OCI-LY1 (cell line): Measurements from ENCODE around the gene CNTROB.

Source experiments
- H2AFZ ChIP-seq: fragments of 200-600 bp; sonication (generic), shearing (Covaris generic); 2 replicates; pipeline ENCODE4 v1.6.0; 2014; ENCODE audit warnings: antibody characterized with exemption, mild to moderate bottlenecking, low read length
- H3F3A ChIP-seq: fragments of 200-600 bp; sonication (generic), shearing (Covaris generic); 2 replicates; pipeline ENCODE4 v1.6.0; 2014; ENCODE audit warnings: mild to moderate bottlenecking, antibody characterized with exemption, low read length, moderate library complexity; ENCODE audit not compliant: insufficient read depth
- H3K27ac ChIP-seq: fragments of 200-600 bp; sonication (generic); 2 replicates; pipeline ENCODE4 v1.5.1; 2014; ENCODE audit warnings: low read length, mixed run types, mild to moderate bottlenecking, low read depth; ENCODE audit not compliant: poor library complexity, severe bottlenecking
- H3K27me3 ChIP-seq: fragments of 200-600 bp; sonication (generic); 2 replicates; pipeline ENCODE4 v1.6.0; 2014; ENCODE audit warnings: antibody characterized with exemption, mild to moderate bottlenecking, low read length, moderate library complexity; ENCODE audit not compliant: insufficient read depth
- H3K36me3 ChIP-seq: fragments of 200-600 bp; sonication (generic); 2 replicates; pipeline ENCODE4 v1.6.1; 2014; ENCODE audit warnings: mild to moderate bottlenecking, antibody characterized with exemption, low read length, moderate library complexity, mixed read lengths; ENCODE audit not compliant: insufficient read depth
- H3K4me1 ChIP-seq: fragments of 200-600 bp; sonication (generic); 2 replicates; pipeline ENCODE4 v1.5.1; 2014; ENCODE audit warnings: mild to moderate bottlenecking, low read length, moderate library complexity; ENCODE audit not compliant: insufficient read depth, severe bottlenecking
- H3K4me2 ChIP-seq: fragments of 200-600 bp; sonication (generic), shearing (Covaris generic); 2 replicates; pipeline ENCODE4 v1.6.1; 2014; ENCODE audit warnings: low read length
- H3K4me3 ChIP-seq: fragments of 200-600 bp; sonication (generic); 2 replicates; pipeline ENCODE4 v1.5.1; 2014; ENCODE audit warnings: low read length, low read depth, mild to moderate bottlenecking, mixed read lengths; ENCODE audit not compliant: poor library complexity, severe bottlenecking
- H3K79me2 ChIP-seq: fragments of 200-600 bp; shearing (Covaris generic); 2 replicates; pipeline ENCODE4 v1.6.1; 2016; ENCODE audit warnings: mixed run types, low read length, mixed read lengths; ENCODE audit not compliant: insufficient read depth
- H3K9ac ChIP-seq: fragments of 200-600 bp; sonication (generic), shearing (Covaris generic); 2 replicates; pipeline ENCODE4 v1.6.1; 2014; ENCODE audit warnings: mild to moderate bottlenecking, low read length, mixed read lengths
- H3K9me2 ChIP-seq: fragments of 200-600 bp; sonication (generic), shearing (Covaris generic); 2 replicates; pipeline ENCODE4 v1.6.1; 2014; ENCODE audit warnings: low read depth, mild to moderate bottlenecking, low read length, mixed read lengths
- H3K9me3 ChIP-seq: fragments of 200-600 bp; shearing (Covaris generic); 2 replicates; pipeline ENCODE4 v1.6.1; 2014; ENCODE audit warnings: low read length, mixed read lengths
- H4K20me1 ChIP-seq: fragments of 200-600 bp; sonication (generic), shearing (Covaris generic); 2 replicates; pipeline ENCODE4 v1.6.0; 2016; ENCODE audit warnings: mild to moderate bottlenecking, low read length; ENCODE audit not compliant: insufficient read depth
- EZH2 ChIP-seq: fragments of 200-600 bp; sonication (generic), shearing (Covaris generic); IDR thresholded peaks from 2 replicates; pipeline ENCODE4 v1.8.0; 2017; ENCODE audit warnings: borderline replicate concordance, mixed run types, mild to moderate bottlenecking, antibody characterized with exemption, low read length, moderate library complexity, mixed read lengths
- TF ChIP-seq, protein P1 (sequence below): fragments of 200-600 bp; sonication (generic), shearing (Covaris generic); IDR thresholded peaks from 2 replicates; pipeline ENCODE4 v1.5.1; 2017; ENCODE audit warnings: mild to moderate bottlenecking, antibody characterized with exemption, low read length, moderate library complexity, mixed read lengths

The CNTROB gene

DNA sequence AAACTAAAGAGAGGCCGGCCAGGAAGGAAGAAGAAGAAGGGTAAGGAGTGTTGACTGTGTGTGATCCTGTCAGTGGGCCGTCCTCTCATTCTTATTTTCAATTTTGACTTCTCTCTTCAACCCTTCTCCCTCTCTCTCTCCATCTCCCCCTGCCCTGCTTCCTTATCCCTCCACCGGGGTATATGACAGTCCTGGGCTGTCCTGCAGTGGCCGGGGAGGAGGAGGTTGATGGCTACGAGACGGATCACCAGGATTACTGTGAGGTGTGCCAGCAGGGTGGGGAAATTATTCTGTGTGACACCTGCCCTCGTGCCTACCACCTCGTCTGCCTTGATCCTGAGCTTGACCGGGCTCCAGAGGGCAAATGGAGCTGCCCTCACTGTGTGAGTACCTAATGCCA is 37.8 kb upstream of the CNTROB start:
- Histone ChIP-seq H3F3A (no peaks in the 10 kb centered on the region), H3K4me3 (no peak overlapping the region), H3K9me3 (no peaks in the 10 kb centered on the region), H3K27me3 (no peaks in the 10 kb centered on the region), H3K4me1 (no peaks in the 10 kb centered on the region), H3K36me3 (peaks cover 93% of the 10 kb centered on the region), H3K9me2 (no peaks in the 10 kb centered on the region), H3K79me2 (no peaks in the 10 kb centered on the region), H3K27ac (no peak overlapping the region), H2AFZ (no peak overlapping the region), H3K9ac (no peak overlapping the region), H3K4me2 (no peak overlapping the region), H4K20me1 (no peaks in the 10 kb centered on the region)
- TF ChIP-seq, protein P1, sequence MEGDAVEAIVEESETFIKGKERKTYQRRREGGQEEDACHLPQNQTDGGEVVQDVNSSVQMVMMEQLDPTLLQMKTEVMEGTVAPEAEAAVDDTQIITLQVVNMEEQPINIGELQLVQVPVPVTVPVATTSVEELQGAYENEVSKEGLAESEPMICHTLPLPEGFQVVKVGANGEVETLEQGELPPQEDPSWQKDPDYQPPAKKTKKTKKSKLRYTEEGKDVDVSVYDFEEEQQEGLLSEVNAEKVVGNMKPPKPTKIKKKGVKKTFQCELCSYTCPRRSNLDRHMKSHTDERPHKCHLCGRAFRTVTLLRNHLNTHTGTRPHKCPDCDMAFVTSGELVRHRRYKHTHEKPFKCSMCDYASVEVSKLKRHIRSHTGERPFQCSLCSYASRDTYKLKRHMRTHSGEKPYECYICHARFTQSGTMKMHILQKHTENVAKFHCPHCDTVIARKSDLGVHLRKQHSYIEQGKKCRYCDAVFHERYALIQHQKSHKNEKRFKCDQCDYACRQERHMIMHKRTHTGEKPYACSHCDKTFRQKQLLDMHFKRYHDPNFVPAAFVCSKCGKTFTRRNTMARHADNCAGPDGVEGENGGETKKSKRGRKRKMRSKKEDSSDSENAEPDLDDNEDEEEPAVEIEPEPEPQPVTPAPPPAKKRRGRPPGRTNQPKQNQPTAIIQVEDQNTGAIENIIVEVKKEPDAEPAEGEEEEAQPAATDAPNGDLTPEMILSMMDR = no peak
- no peak for TF ChIP-seq EZH2

DNA sequence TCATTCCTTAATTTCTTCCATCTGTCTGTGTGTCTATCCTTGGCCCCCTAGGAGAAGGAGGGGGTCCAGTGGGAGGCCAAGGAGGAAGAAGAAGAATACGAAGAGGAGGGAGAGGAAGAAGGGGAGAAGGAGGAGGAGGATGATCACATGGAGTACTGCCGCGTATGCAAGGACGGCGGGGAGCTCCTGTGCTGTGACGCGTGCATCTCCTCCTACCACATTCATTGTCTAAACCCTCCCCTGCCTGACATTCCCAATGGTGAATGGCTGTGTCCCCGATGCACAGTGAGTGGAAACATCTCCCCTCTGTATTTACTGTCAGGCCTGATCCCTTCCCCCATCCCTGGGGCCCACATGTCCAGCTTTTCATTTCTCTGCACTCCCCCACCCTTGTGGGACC is 37.1 kb upstream of the CNTROB start:
- H3K9ac ChIP-seq = no peak overlapping the region
- H3K4me2 ChIP-seq = no peak overlapping the region
- H3K4me3 ChIP-seq = no peak overlapping the region
- no peak overlapping the region for H2AFZ ChIP-seq
- H3K4me1 ChIP-seq = no peaks in the 10 kb centered on the region
- no peaks in the 10 kb centered on the region for H3K27me3 ChIP-seq
- H3F3A ChIP-seq = no peaks in the 10 kb centered on the region
- no peaks in the 10 kb centered on the region for H4K20me1 ChIP-seq
- H3K27ac ChIP-seq = no peak overlapping the region
- no peaks in the 10 kb centered on the region for H3K9me3 ChIP-seq
- TF ChIP-seq, protein P1 = no peak
- TF ChIP-seq EZH2 = no peak
- no peaks in the 10 kb centered on the region for H3K9me2 ChIP-seq
- H3K36me3 ChIP-seq = peaks cover 93% of the 10 kb centered on the region
- H3K79me2 ChIP-seq = no peaks in the 10 kb centered on the region

DNA sequence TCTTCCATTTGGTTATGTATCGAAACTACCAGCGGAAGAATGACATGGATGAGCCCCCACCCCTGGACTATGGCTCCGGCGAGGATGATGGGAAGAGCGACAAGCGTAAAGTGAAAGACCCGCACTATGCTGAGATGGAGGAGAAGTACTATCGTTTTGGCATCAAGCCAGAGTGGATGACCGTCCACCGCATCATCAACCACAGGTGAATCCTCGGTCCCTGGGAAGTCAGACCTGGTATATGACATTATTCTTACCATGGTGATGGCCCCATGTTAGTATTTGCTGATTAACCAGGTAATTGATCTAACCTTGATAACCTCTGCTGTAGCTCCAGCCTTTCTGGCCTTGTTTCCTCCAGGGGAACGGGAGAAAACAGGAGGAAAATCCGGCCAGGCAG is 34.9 kb upstream of the CNTROB start:
- Histone ChIP-seq H3K4me2 (no peak overlapping the region), H3K27me3 (no peaks in the 10 kb centered on the region), H3K27ac (no peak overlapping the region), H4K20me1 (no peaks in the 10 kb centered on the region), H3K9me3 (no peaks in the 10 kb centered on the region), H3K79me2 (no peaks in the 10 kb centered on the region), H3K4me3 (no peak overlapping the region), H3K9me2 (no peaks in the 10 kb centered on the region), H3K36me3 (peaks cover 93% of the 10 kb centered on the region), H3K9ac (no peak overlapping the region), H3K4me1 (no peaks in the 10 kb centered on the region), H3F3A (no peaks in the 10 kb centered on the region), H2AFZ (no peak overlapping the region)
- TF ChIP-seq, protein P1 = no peak
- no peak for TF ChIP-seq EZH2
